C4-2B (cell line): ENCODE measurements around the gene TRIO.

ENCODE experiments used
- ZFX ChIP-seq: fragments of 450-650 bp; IDR thresholded peaks from 2 replicates; pipeline ENCODE4 v1.6.1; 2017
- TF ChIP-seq, protein P1 (sequence below): fragments of 450-650 bp; conservative IDR thresholded peaks from 2 replicates; pipeline ENCODE4 v1.5.1; 2017; ENCODE audit warnings: mild to moderate bottlenecking

DNA sequence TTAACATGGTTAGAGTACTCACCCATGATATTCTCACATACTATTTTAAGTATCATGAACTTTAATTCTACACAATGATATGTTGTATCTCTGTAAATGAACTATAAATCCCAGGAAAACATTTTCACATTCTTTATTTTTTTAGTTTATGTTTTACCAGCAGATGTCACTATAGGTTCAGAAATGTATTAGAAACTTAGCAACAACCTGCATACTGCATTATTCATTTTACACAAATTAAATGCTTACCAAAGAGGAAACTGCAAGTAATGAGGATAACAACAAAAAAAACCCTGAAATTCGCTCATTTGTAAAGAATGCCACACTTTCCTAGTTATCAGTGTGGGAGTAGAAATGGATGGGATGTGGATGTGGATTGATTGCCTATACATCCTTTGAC, 221.0 kb downstream of the TRIO start:
- TF ChIP-seq, protein P1, sequence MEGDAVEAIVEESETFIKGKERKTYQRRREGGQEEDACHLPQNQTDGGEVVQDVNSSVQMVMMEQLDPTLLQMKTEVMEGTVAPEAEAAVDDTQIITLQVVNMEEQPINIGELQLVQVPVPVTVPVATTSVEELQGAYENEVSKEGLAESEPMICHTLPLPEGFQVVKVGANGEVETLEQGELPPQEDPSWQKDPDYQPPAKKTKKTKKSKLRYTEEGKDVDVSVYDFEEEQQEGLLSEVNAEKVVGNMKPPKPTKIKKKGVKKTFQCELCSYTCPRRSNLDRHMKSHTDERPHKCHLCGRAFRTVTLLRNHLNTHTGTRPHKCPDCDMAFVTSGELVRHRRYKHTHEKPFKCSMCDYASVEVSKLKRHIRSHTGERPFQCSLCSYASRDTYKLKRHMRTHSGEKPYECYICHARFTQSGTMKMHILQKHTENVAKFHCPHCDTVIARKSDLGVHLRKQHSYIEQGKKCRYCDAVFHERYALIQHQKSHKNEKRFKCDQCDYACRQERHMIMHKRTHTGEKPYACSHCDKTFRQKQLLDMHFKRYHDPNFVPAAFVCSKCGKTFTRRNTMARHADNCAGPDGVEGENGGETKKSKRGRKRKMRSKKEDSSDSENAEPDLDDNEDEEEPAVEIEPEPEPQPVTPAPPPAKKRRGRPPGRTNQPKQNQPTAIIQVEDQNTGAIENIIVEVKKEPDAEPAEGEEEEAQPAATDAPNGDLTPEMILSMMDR = no peak
- no peak for TF ChIP-seq ZFX
